PFSK-1 (cell line): ENCODE results near the gene HEY2.

Source experiments
- TAF1 ChIP-seq: IDR thresholded peaks from 2 replicates; pipeline ENCODE4 v1.6.1; 2012; ENCODE audit warnings: low read length, control low read depth, borderline replicate concordance; ENCODE audit not compliant: insufficient read depth
- TF ChIP-seq, protein P1 (sequence below), 2 experiments: IDR thresholded peaks; 2 replicates each; pipeline versions ENCODE4 v1.6.1 to v1.8.0; 2011 to 2012; ENCODE audit warnings: low read depth in 2 of 2, low read length in 2 of 2, control low read depth in 1 of 2, inconsistent platforms in 1 of 2, mild to moderate bottlenecking in 1 of 2, moderate library complexity in 1 of 2; ENCODE audit not compliant: insufficient read depth in 1 of 2

DNA sequence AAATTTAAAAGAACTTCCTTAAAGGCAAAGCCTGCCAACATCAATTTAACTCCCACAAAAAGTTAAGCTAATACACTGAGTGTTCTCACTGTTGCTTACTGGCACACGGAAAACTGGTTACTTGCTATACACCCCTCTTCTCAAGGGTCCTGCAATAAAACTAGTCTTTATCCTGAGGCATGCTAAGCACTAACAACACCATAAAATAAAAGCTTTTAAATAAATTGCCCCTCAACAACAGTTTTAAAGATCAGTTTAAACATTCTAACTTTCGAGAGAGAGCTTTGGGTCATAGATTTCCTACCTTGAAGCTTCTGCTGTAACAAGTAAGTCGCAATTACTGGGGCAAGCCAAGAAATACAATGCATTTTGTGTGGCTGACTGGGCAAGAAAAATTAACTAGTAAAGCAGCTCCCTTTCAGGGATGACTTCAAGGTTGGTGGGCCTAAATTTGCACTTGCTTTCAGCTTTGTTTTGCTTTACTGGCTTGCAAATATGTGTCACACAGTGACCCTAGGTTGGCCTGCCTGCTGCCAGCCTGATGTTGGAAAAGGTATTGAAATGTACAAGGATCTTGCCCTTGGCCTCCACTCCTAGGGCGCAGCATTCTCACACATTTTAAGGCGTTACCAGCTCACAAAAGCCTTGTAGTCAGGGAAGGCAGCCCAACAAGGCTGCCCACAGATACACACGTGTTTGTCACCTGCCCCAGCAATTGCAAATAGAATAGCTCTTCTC is 4.0 kb upstream of the HEY2 start:
- TF ChIP-seq TAF1 = no peak
- TF ChIP-seq, protein P1, sequence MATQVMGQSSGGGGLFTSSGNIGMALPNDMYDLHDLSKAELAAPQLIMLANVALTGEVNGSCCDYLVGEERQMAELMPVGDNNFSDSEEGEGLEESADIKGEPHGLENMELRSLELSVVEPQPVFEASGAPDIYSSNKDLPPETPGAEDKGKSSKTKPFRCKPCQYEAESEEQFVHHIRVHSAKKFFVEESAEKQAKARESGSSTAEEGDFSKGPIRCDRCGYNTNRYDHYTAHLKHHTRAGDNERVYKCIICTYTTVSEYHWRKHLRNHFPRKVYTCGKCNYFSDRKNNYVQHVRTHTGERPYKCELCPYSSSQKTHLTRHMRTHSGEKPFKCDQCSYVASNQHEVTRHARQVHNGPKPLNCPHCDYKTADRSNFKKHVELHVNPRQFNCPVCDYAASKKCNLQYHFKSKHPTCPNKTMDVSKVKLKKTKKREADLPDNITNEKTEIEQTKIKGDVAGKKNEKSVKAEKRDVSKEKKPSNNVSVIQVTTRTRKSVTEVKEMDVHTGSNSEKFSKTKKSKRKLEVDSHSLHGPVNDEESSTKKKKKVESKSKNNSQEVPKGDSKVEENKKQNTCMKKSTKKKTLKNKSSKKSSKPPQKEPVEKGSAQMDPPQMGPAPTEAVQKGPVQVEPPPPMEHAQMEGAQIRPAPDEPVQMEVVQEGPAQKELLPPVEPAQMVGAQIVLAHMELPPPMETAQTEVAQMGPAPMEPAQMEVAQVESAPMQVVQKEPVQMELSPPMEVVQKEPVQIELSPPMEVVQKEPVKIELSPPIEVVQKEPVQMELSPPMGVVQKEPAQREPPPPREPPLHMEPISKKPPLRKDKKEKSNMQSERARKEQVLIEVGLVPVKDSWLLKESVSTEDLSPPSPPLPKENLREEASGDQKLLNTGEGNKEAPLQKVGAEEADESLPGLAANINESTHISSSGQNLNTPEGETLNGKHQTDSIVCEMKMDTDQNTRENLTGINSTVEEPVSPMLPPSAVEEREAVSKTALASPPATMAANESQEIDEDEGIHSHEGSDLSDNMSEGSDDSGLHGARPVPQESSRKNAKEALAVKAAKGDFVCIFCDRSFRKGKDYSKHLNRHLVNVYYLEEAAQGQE (IDR thresholded peaks at IDR 0.05; ENCODE audit: insufficient read depth in 1 of 2, low read depth in 2 of 2, low read length in 2 of 2) = no peak
